HG03135 (cell line): ENCODE measurements around the gene MYO1E.

Experiments used
- ATAC-seq: cut with Tn5 transposase; IDR thresholded peaks from one replicate; pipeline ENCODE4 v1.9.1; 2021; ENCODE audit warnings: mild to moderate bottlenecking, moderate library complexity; ENCODE audit not compliant: unreplicated experiment

The MYO1E gene

GRCh38 chr15:59321000-59321689 lies 51.5 kb downstream of the MYO1E start:
- ATAC-seq: no peak

GRCh38 chr15:59317211-59317610 lies 55.5 kb downstream of the MYO1E start:
- no peak for ATAC-seq

GRCh38 chr15:59315914-59316451 lies 56.7 kb downstream of the MYO1E start:
- ATAC-seq: no peak

GRCh38 chr15:59313641-59314332 lies 58.9 kb downstream of the MYO1E start:
- peak; percentile 61 for ATAC-seq

GRCh38 chr15:59312205-59312604 lies 60.5 kb downstream of the MYO1E start:
- no peak for ATAC-seq

- no peak for ATAC-seq
These were observed 61.5 kb downstream of the MYO1E start for GRCh38 chr15:59311195-59311594.

- ATAC-seq: no peak
These were observed 63.3 kb downstream of the MYO1E start for GRCh38 chr15:59309405-59309804.

GRCh38 chr15:59307165-59307537 lies 65.5 kb downstream of the MYO1E start:
- ATAC-seq: no peak

- no peak for ATAC-seq
These were observed 66.0 kb downstream of the MYO1E start for GRCh38 chr15:59306520-59307164.

GRCh38 chr15:59304807-59305206 lies 67.9 kb downstream of the MYO1E start:
- no peak for ATAC-seq

GRCh38 chr15:59304034-59304795 lies 68.5 kb downstream of the MYO1E start:
- no peak for ATAC-seq

GRCh38 chr15:59303633-59304032 lies 69.0 kb downstream of the MYO1E start:
- ATAC-seq: no peak

GRCh38 chr15:59303136-59303535 lies 69.5 kb downstream of the MYO1E start:
- ATAC-seq: no peak

- no peak for ATAC-seq
These were observed 71.1 kb downstream of the MYO1E start for GRCh38 chr15:59301527-59301926.

GRCh38 chr15:59300618-59301139 lies 72.0 kb downstream of the MYO1E start:
- ATAC-seq: no peak

- ATAC-seq: peak; percentile 57
These were observed 72.6 kb downstream of the MYO1E start for GRCh38 chr15:59299929-59300617.

- ATAC-seq: no peak
These were observed 73.8 kb downstream of the MYO1E start for GRCh38 chr15:59298854-59299250.

- peak; percentile 53 for ATAC-seq
These were observed 74.3 kb downstream of the MYO1E start for GRCh38 chr15:59298225-59298853.

- ATAC-seq: no peak
These were observed 76.5 kb downstream of the MYO1E start for GRCh38 chr15:59296181-59296617.
